Neural crest cell (in vitro differentiated cells): ENCODE measurements around the gene PPIF. TPM values are rescaled to one million over a fixed set of nuclear protein-coding genes. Genes with fewer than 3 reads are reported as not detected.

Experiments
- DNase-seq: peaks from one replicate; pipeline ENCODE4 v3.0.0; 2021; ENCODE audit warnings: low read depth, mixed read lengths, low spot score
- H3K27ac Mint-ChIP-seq: one replicate; pipeline ENCODE4 v1.8.0; 2021; ENCODE audit warnings: mild to moderate bottlenecking, mixed read lengths; ENCODE audit not compliant: unreplicated experiment
- H3K27me3 Mint-ChIP-seq: 2 replicates; pipeline ENCODE4 v1.8.0; 2021; ENCODE audit warnings: low read depth, mild to moderate bottlenecking, mixed read lengths
- H3K36me3 Mint-ChIP-seq: 2 replicates; pipeline ENCODE4 v1.8.0; 2021; ENCODE audit warnings: low read depth, mild to moderate bottlenecking, mixed read lengths
- H3K4me1 Mint-ChIP-seq: 2 replicates; pipeline ENCODE4 v1.8.0; 2021; ENCODE audit warnings: mixed read lengths
- H3K4me3 Mint-ChIP-seq: one replicate; pipeline ENCODE4 v1.8.0; 2021; ENCODE audit warnings: mild to moderate bottlenecking, mixed read lengths
- H3K9me3 Mint-ChIP-seq: 2 replicates; pipeline ENCODE4 v1.8.0; 2021; ENCODE audit warnings: mixed read lengths
- CTCF ChIP-seq: fragments of 200-600 bp; sonication (generic); conservative IDR thresholded peaks from 2 replicates; pipeline ENCODE4 v1.5.0; 2021; ENCODE audit warnings: antibody characterized with exemption, mild to moderate bottlenecking
- total RNA-seq: library from RNA; stranded (reverse); gene quantifications from 2 replicates; pipeline ENCODE4 v1.2.1, GENCODE V29; 2021

The PPIF gene
- total RNA-seq, 1 donor from 2014 or later = 76.8 TPM

- peaks cover 42% of the 10 kb centered on the region for H3K36me3 Mint-ChIP-seq
Observed at GRCh38 chr10:79353726-79354125, 6.5 kb downstream of the PPIF start.

GRCh38 chr10:79354141-79354540 is 6.9 kb downstream of the PPIF start:
- Mint-ChIP-seq H3K4me1 (no peaks in the 10 kb centered on the region), H3K27me3 (no peaks in the 10 kb centered on the region), H3K27ac (no peak overlapping the region), H3K4me3 (no peak overlapping the region), H3K9me3 (no peaks in the 10 kb centered on the region), H3K36me3 (peaks cover 42% of the 10 kb centered on the region)
- no peak for DNase-seq
- no peak for TF ChIP-seq CTCF

More at GRCh38 chr10:79353726-79354125, 6.5 kb downstream of the PPIF start:
- no peak for DNase-seq
- H3K9me3 Mint-ChIP-seq = no peaks in the 10 kb centered on the region
- peak overlapping the region; percentile 89 for H3K27ac Mint-ChIP-seq
- peaks cover 2% of the 10 kb centered on the region for H3K4me1 Mint-ChIP-seq
- H3K27me3 Mint-ChIP-seq = no peaks in the 10 kb centered on the region
- TF ChIP-seq CTCF = no peak
- H3K4me3 Mint-ChIP-seq = no peak overlapping the region

- H3K27ac Mint-ChIP-seq = no peak overlapping the region
- H3K27me3 Mint-ChIP-seq = no peaks in the 10 kb centered on the region
- TF ChIP-seq CTCF = no peak
- no peaks in the 10 kb centered on the region for H3K4me1 Mint-ChIP-seq
- no peak for DNase-seq
- no peaks in the 10 kb centered on the region for H3K9me3 Mint-ChIP-seq
- no peak overlapping the region for H3K4me3 Mint-ChIP-seq
- peaks cover 42% of the 10 kb centered on the region for H3K36me3 Mint-ChIP-seq
Observed at GRCh38 chr10:79354615-79355014, 7.3 kb downstream of the PPIF start.

GRCh38 chr10:79355420-79356017 is 8.2 kb downstream of the PPIF start:
- Mint-ChIP-seq H3K4me3 (no peak overlapping the region), H3K27me3 (no peaks in the 10 kb centered on the region), H3K27ac (no peak overlapping the region), H3K36me3 (peaks cover 36% of the 10 kb centered on the region), H3K4me1 (no peaks in the 10 kb centered on the region), H3K9me3 (no peaks in the 10 kb centered on the region)
- DNase-seq = no peak
- no peak for TF ChIP-seq CTCF

- no peak for TF ChIP-seq CTCF
- Mint-ChIP-seq H3K4me1 (no peaks in the 10 kb centered on the region), H3K27me3 (no peaks in the 10 kb centered on the region), H3K36me3 (peaks cover 36% of the 10 kb centered on the region), H3K27ac (no peak overlapping the region), H3K9me3 (peaks cover 3% of the 10 kb centered on the region), H3K4me3 (no peak overlapping the region)
- DNase-seq = no peak
Observed at GRCh38 chr10:79356104-79356503, 8.8 kb downstream of the PPIF start.
